HEK293 (cell line): ENCODE results near the gene DSC1.

Experiments
- CTCF ChIP-seq: fragments of 450-650 bp; formaldehyde crosslinking; IDR thresholded peaks from 2 replicates; pipeline ENCODE4 v1.5.1; 2016; ENCODE audit warnings: missing biosample characterization, missing genetic modification characterization
- INSM2 ChIP-seq: fragments of 450-650 bp; formaldehyde crosslinking; IDR thresholded peaks from 2 replicates; pipeline ENCODE4 v1.5.1; 2016; ENCODE audit warnings: missing biosample characterization, missing genetic modification characterization
- KLF9 ChIP-seq: fragments of 450-650 bp; formaldehyde crosslinking; IDR thresholded peaks from 2 replicates; pipeline ENCODE4 v1.5.1; 2016; ENCODE audit warnings: missing biosample characterization, missing genetic modification characterization, low read depth
- REST ChIP-seq: fragments of 450-650 bp; formaldehyde crosslinking; IDR thresholded peaks from 2 replicates; pipeline ENCODE4 v1.5.1; 2016; ENCODE audit warnings: missing biosample characterization, missing genetic modification characterization
- ZBTB11 ChIP-seq: fragments of 450-650 bp; formaldehyde crosslinking; conservative IDR thresholded peaks from 2 replicates; pipeline ENCODE4 v1.5.1; 2016; ENCODE audit warnings: low read depth, missing biosample characterization, missing genetic modification characterization
- ZBTB49 ChIP-seq: fragments of 450-650 bp; formaldehyde crosslinking; IDR thresholded peaks from 2 replicates; pipeline ENCODE4 v1.5.1; 2016; ENCODE audit warnings: missing biosample characterization, missing genetic modification characterization, low read depth
- ZBTB7A ChIP-seq: fragments of 450-650 bp; formaldehyde crosslinking; IDR thresholded peaks from 2 replicates; pipeline ENCODE4 v1.5.1; 2016; ENCODE audit warnings: low read depth, missing biosample characterization, missing genetic modification characterization
- ZNF416 ChIP-seq: fragments of 450-650 bp; formaldehyde crosslinking; IDR thresholded peaks from 2 replicates; pipeline ENCODE4 v1.5.1; 2016; ENCODE audit warnings: missing biosample characterization, missing genetic modification characterization
- ZNF423 ChIP-seq: fragments of 450-650 bp; formaldehyde crosslinking; IDR thresholded peaks from 2 replicates; pipeline ENCODE4 v1.5.1; 2016; ENCODE audit warnings: missing biosample characterization, missing genetic modification characterization

- TF ChIP-seq CTCF, result no peak
- no peak for TF ChIP-seq ZBTB49
- TF ChIP-seq ZBTB11 (tag by site-specific recombination), result no peak
- TF ChIP-seq ZBTB7A (tag by site-specific recombination), result no peak
- no peak for TF ChIP-seq KLF9 (tag by site-specific recombination)
- no peak for TF ChIP-seq ZNF423 (tag by site-specific recombination)
- TF ChIP-seq INSM2, result no peak
- TF ChIP-seq REST (tag by site-specific recombination), result no peak
- TF ChIP-seq ZNF416, result no peak
Observed at GRCh38 chr18:31097666-31098065, 65.0 kb downstream of the DSC1 start.
